Endothelial cell of umbilical vein (primary cell): Measurements from ENCODE around the gene CST1. TPM values are rescaled to one million over a fixed set of nuclear protein-coding genes. Genes with fewer than 3 reads are reported as not detected.

Experiments used
- BruUV-seq: library from RNA; stranded (reverse); fragments of 400-500 nt; replicated peaks from 2 replicates; lab custom pipeline; 2021; lab: Mats Ljungman, UMichigan
- CTCF ChIA-PET: fragments of 300-600, 350-600 bp; sonication (Branson Sonifier 250); formaldehyde crosslinking; loops from one replicate; lab custom pipeline; 2021; ENCODE audit warnings: antibody characterized with exemption, inconsistent platforms; lab: Charles Lee
- POLR2A ChIA-PET: fragments of 300-600, 350-600 bp; sonication (Branson Sonifier 250); formaldehyde crosslinking; loops from one replicate; lab custom pipeline; 2021; ENCODE audit warnings: antibody characterized with exemption, inconsistent platforms; lab: Charles Lee
- DNase-seq: peaks from one replicate; pipeline ENCODE4 v3.0.0-alpha.2; 2011; ENCODE audit warnings: low read depth, low spot score
- FAIRE-seq: peaks from 2 replicates; lab custom pipeline; 2011; peaks lifted over from hg19 to GRCh38; lab: Jason Lieb, UNC
- H2AFZ ChIP-seq: 2 replicates; pipeline ENCODE4 v1.6.0; 2012; ENCODE audit warnings: low read depth, low read length, control low read depth, inconsistent platforms
- H3K27ac ChIP-seq: 2 replicates; pipeline ENCODE4 v1.5.1; 2011; ENCODE audit warnings: low read depth, mild to moderate bottlenecking, control low read depth, low read length, moderate library complexity; ENCODE audit not compliant: insufficient read depth
- H3K27me3 ChIP-seq, 2 experiments: 2 replicates each; pipeline versions ENCODE4 v1.6.0 to v1.6.1; 2011; ENCODE audit warnings: low read length in 2 of 2, mixed read lengths in 1 of 2; ENCODE audit not compliant: control insufficient read depth in 2 of 2, insufficient read depth in 2 of 2
- H3K36me3 ChIP-seq, 2 experiments: 2 replicates in 1 of 2; 3 replicates in 1 of 2; pipeline ENCODE4 v1.5.1; 2011; ENCODE audit warnings: low read length in 2 of 2, mild to moderate bottlenecking in 1 of 2, moderate library complexity in 1 of 2; ENCODE audit not compliant: control insufficient read depth in 2 of 2, insufficient read depth in 2 of 2; ENCODE audit errors: extremely low read depth in 1 of 2
- H3K4me1 ChIP-seq: 3 replicates; pipeline ENCODE4 v1.5.1; 2011; ENCODE audit warnings: mild to moderate bottlenecking, low read length; ENCODE audit not compliant: control insufficient read depth, insufficient read depth; ENCODE audit errors: extremely low read depth
- H3K4me2 ChIP-seq: 2 replicates; pipeline ENCODE4 v1.6.1; 2011; ENCODE audit warnings: low read length, control low read depth, mixed read lengths; ENCODE audit not compliant: insufficient read depth
- H3K4me3 ChIP-seq, 3 experiments: fragments of 200-600 bp in 1 of 3; sonication (generic), shearing (Covaris generic) in 1 of 3; replicated peaks in 1 of 3; 2 replicates each; pipeline ENCODE4 v1.5.1; 2011 to 2016; ENCODE audit warnings: control low read depth in 3 of 3, low read length in 3 of 3, mild to moderate bottlenecking in 2 of 3, inconsistent platforms in 1 of 3, low read depth in 1 of 3, moderate library complexity in 1 of 3; ENCODE audit not compliant: insufficient read depth in 1 of 3
- H3K79me2 ChIP-seq: 2 replicates; pipeline ENCODE4 v1.6.0; 2012; ENCODE audit warnings: low read length, inconsistent platforms; ENCODE audit not compliant: control insufficient read depth, insufficient read depth
- H3K9ac ChIP-seq: replicated peaks from 2 replicates; pipeline ENCODE3; 2011; ENCODE audit warnings: low read length, control low read depth; ENCODE audit not compliant: insufficient read depth; ENCODE audit errors: extremely low read depth
- H3K9me1 ChIP-seq: replicated peaks from 3 replicates; pipeline ENCODE4 v1.6.0; 2011; ENCODE audit warnings: mild to moderate bottlenecking, low read length; ENCODE audit not compliant: control insufficient read depth, insufficient read depth; ENCODE audit errors: extremely low read depth
- H3K9me3 ChIP-seq: replicated peaks from 2 replicates; pipeline ENCODE4 v1.5.1; 2012; ENCODE audit warnings: low read length, inconsistent platforms; ENCODE audit not compliant: control insufficient read depth, insufficient read depth
- H4K20me1 ChIP-seq: replicated peaks from 2 replicates; pipeline ENCODE3; 2011; ENCODE audit warnings: mild to moderate bottlenecking, low read length; ENCODE audit not compliant: control insufficient read depth, insufficient read depth; ENCODE audit errors: extremely low read depth
- CTCF ChIP-seq, 2 donors: IDR thresholded peaks; 1 replicate in 1 of 2; 2 replicates in 1 of 2; pipeline ENCODE4 v1.5.1; 2011; ENCODE audit warnings: low read length in 2 of 2, mild to moderate bottlenecking in 2 of 2, moderate library complexity in 2 of 2, control low read depth in 1 of 2, inconsistent platforms in 1 of 2, low read depth in 1 of 2; ENCODE audit not compliant: insufficient read depth in 1 of 2; ENCODE audit errors: extremely low read depth in 1 of 2
- EZH2 ChIP-seq: IDR thresholded peaks from 2 replicates; pipeline ENCODE4 v1.6.1; 2012; ENCODE audit warnings: borderline replicate concordance, low read depth, mild to moderate bottlenecking, moderate library complexity, low read length, inconsistent platforms; ENCODE audit not compliant: severe bottlenecking
- FOS ChIP-seq: IDR thresholded peaks from 2 replicates; pipeline ENCODE4 v1.6.1; 2011; ENCODE audit warnings: mild to moderate bottlenecking, low read length, moderate library complexity, borderline replicate concordance; ENCODE audit not compliant: insufficient read depth
- GATA2 ChIP-seq: IDR thresholded peaks from 2 replicates; pipeline ENCODE4 v1.7.0; 2011; ENCODE audit warnings: low read depth, mild to moderate bottlenecking, moderate library complexity, mixed read lengths, low read length; ENCODE audit not compliant: insufficient read length, insufficient read depth
- JUN ChIP-seq: IDR thresholded peaks from 2 replicates; pipeline ENCODE4 v1.6.1; 2011; ENCODE audit warnings: borderline replicate concordance, low read depth; ENCODE audit not compliant: insufficient read length, insufficient read depth
- MAX ChIP-seq: IDR thresholded peaks from 2 replicates; pipeline ENCODE4 v1.6.1; 2011; ENCODE audit not compliant: insufficient read depth, insufficient read length
- MYC ChIP-seq: IDR thresholded peaks from one replicate; pipeline ENCODE4 v1.6.1; 2011; ENCODE audit warnings: mild to moderate bottlenecking, low read depth, low read length
- POLR2A ChIP-seq: IDR thresholded peaks from 2 replicates; pipeline ENCODE4 v1.6.1; 2012; ENCODE audit warnings: low read depth, mild to moderate bottlenecking, control low read depth, low read length
- POLR2AphosphoS5 ChIP-seq: IDR thresholded peaks from 2 replicates; pipeline ENCODE4 v1.6.1; 2012; ENCODE audit warnings: low read depth, mild to moderate bottlenecking, control low read depth, low read length, moderate library complexity; ENCODE audit not compliant: insufficient read depth
- dilution Hi-C: fragments of 300-500 bp; cut with MboI; formaldehyde crosslinking; loops from one replicate; pipeline ENCODE4 v1.15.0; 2019; ENCODE audit warnings: low sequenced_read_pairs; ENCODE audit not compliant: extremely low pct_ligation_motif_present
- intact Hi-C: fragments of 100-400 bp; cut with micrococcal nuclease; formaldehyde crosslinking; loops from one replicate; pipeline ENCODE4 v1.10.0; 2022
- polyA plus RNA-seq, 4 experiments: library from polyadenylated mRNA; depleted of rRNA in 3 of 4; stranded (reverse) in 3 of 4; unstranded in 1 of 4; fragments of >200 nt; gene quantifications; 2 replicates each; pipeline versions ENCODE4 v1.2.1 to v1.2.3, GENCODE V29; 2011 to 2012; ENCODE audit warnings: missing spikeins in 1 of 4
- total RNA-seq: library from RNA; stranded (reverse); gene quantifications from 2 replicates; pipeline ENCODE4 v1.2.3, GENCODE V29; 2021

Gene CST1
- total and polyA plus RNA-seq, 2 donors (not counting 3 experiments of a cell fraction or from before 2014, with no cell fraction given) = 0.19 to 2.2 TPM

GRCh38 chr20:23752481-23753193 is 1.9 kb upstream of the CST1 start:
- CTCF ChIA-PET = no interaction called here
- Histone ChIP-seq H3K36me3 (no peaks in the 10 kb centered on the region), H3K9ac (no peak overlapping the region), H3K27me3 (no peaks in the 10 kb centered on the region), H3K4me1 (peaks cover 25% of the 10 kb centered on the region), H3K4me3 (no peak overlapping the region), H3K79me2 (peaks cover 15% of the 10 kb centered on the region), H3K9me3 (no peaks in the 10 kb centered on the region), H3K9me1 (no peaks in the 10 kb centered on the region), H3K27ac (no peak overlapping the region), H4K20me1 (no peaks in the 10 kb centered on the region), H2AFZ (no peak overlapping the region), H3K4me2 (no peak overlapping the region)
- intact Hi-C loops = no loop called here
- BruUV-seq = no TSS peak
- no peak for TF ChIP-seq EZH2
- no peak for TF ChIP-seq GATA2
- TF ChIP-seq MYC = no peak
- no peak for TF ChIP-seq FOS
- TF ChIP-seq CTCF (IDR thresholded peaks at IDR 0.05; ENCODE audit: extremely low read depth in 1 of 2, insufficient read depth in 1 of 2, low read depth in 1 of 2, low read length in 2 of 2) = no peak
- TF ChIP-seq POLR2A = no peak
- no peak for TF ChIP-seq JUN
- no peak for TF ChIP-seq MAX
- no peak for TF ChIP-seq POLR2AphosphoS5
- POLR2A ChIA-PET = no interaction called here
- DNase-seq (no peak), FAIRE-seq (no peak)
- dilution Hi-C loops = no loop called here
